Esophagus squamous epithelium (tissue), 4 donors: ENCODE measurements around the gene NKRF.

Experiments
- POLR2A ChIP-seq, 4 donors: fragments of 450-650 bp; IDR thresholded peaks; one replicate each; pipeline ENCODE4 v1.6.1; 2017; ENCODE audit warnings: antibody characterized with exemption in 4 of 4, mild to moderate bottlenecking in 4 of 4, moderate library complexity in 3 of 4
- TF ChIP-seq, protein P1 (sequence below), 6 experiments: fragments of 450-650 bp in 4 of 6; fragments of 200-600 bp in 2 of 6; sonication (generic) in 2 of 6; IDR thresholded peaks; one replicate each; pipeline ENCODE4 v1.5.1; 2016 to 2019; ENCODE audit warnings: antibody characterized with exemption in 6 of 6, mild to moderate bottlenecking in 4 of 6, moderate library complexity in 4 of 6

DNA sequence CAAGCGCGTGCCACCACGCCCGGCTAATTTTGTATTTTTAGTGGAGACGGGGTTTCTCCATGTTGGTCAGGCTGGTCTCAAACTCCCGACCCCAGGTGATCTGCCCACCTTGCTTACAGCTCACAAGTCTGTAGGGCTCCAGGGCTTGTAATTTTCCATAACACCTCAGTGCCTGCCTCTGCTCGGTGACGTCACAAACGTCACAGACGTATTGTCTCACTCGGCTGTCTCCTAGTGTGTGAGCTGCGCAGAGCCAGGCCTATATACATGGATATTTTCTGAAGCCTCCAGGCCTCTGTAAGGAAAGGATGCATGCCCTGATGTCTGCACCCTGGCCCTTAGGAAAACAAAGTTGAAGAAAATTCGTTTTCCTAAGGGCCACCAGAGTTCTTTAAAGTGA, 8.6 kb upstream of the NKRF start:
- TF ChIP-seq, protein P1, sequence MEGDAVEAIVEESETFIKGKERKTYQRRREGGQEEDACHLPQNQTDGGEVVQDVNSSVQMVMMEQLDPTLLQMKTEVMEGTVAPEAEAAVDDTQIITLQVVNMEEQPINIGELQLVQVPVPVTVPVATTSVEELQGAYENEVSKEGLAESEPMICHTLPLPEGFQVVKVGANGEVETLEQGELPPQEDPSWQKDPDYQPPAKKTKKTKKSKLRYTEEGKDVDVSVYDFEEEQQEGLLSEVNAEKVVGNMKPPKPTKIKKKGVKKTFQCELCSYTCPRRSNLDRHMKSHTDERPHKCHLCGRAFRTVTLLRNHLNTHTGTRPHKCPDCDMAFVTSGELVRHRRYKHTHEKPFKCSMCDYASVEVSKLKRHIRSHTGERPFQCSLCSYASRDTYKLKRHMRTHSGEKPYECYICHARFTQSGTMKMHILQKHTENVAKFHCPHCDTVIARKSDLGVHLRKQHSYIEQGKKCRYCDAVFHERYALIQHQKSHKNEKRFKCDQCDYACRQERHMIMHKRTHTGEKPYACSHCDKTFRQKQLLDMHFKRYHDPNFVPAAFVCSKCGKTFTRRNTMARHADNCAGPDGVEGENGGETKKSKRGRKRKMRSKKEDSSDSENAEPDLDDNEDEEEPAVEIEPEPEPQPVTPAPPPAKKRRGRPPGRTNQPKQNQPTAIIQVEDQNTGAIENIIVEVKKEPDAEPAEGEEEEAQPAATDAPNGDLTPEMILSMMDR (IDR thresholded peaks at IDR 0.05): no peak
- TF ChIP-seq POLR2A (IDR thresholded peaks at IDR 0.05): no peak
